CD4-positive, alpha-beta T cell (primary cell): ENCODE data around the gene CCDC174. TPM values are rescaled to one million over a fixed set of nuclear protein-coding genes. Genes with fewer than 3 reads are reported as not detected.

ENCODE experiments used
- ATAC-seq: fragments of 200-7000 bp; cut with Tn5 transposase; one replicate; pipeline ENCODE4 v1.10.0; 2022; ENCODE audit warnings: mild to moderate bottlenecking; ENCODE audit not compliant: poor library complexity
- CTCF ChIA-PET: fragments of 350-600 bp; sonication (Branson Sonifier 250); formaldehyde crosslinking; loops from one replicate; lab custom pipeline; 2021; ENCODE audit warnings: antibody characterized with exemption, inconsistent platforms; lab: Charles Lee
- POLR2A ChIA-PET: fragments of 350-600 bp; sonication (Branson Sonifier 250); formaldehyde crosslinking; loops from one replicate; lab custom pipeline; 2021; ENCODE audit warnings: antibody characterized with exemption, inconsistent platforms; lab: Charles Lee
- DNase-seq, 14 experiments: peaks; one replicate each; pipeline ENCODE4 v3.0.0-alpha.2; 2013 to 2020; ENCODE audit warnings: mixed read lengths in 2 of 14
- H3K27ac ChIP-seq, 2 donors: one replicate each; pipeline versions ENCODE4 v1.5.1 to v1.7.0; 2013; ENCODE audit warnings: low read length in 2 of 2, low read depth in 1 of 2, mild to moderate bottlenecking in 1 of 2
- H3K27me3 ChIP-seq, 2 experiments: 1 replicate in 1 of 2; 2 replicates in 1 of 2; pipeline versions ENCODE4 v1.6.1 to v1.7.0; 2013; ENCODE audit warnings: low read length in 2 of 2, control low read depth in 1 of 2, mild to moderate bottlenecking in 1 of 2, moderate library complexity in 1 of 2; ENCODE audit not compliant: insufficient read depth in 2 of 2, control insufficient read depth in 1 of 2
- H3K36me3 ChIP-seq: one replicate; pipeline ENCODE4 v1.6.1; 2013; ENCODE audit warnings: low read length, control low read depth; ENCODE audit not compliant: insufficient read depth
- H3K4me1 ChIP-seq: one replicate; pipeline ENCODE4 v1.6.1; 2013; ENCODE audit warnings: low read length, control low read depth; ENCODE audit not compliant: insufficient read depth
- H3K4me3 ChIP-seq: one replicate; pipeline ENCODE4 v1.5.1; 2013; ENCODE audit warnings: mild to moderate bottlenecking, low read length, moderate library complexity
- H3K9me3 ChIP-seq, 2 experiments: 1 replicate in 1 of 2; 2 replicates in 1 of 2; pipeline versions ENCODE4 v1.6.1 to v1.7.0; 2013; ENCODE audit warnings: low read length in 2 of 2, mild to moderate bottlenecking in 2 of 2, control low read depth in 1 of 2, moderate library complexity in 1 of 2; ENCODE audit not compliant: control insufficient read depth in 1 of 2, insufficient read depth in 1 of 2
- H3K27ac Mint-ChIP-seq: one replicate; pipeline ENCODE4 v1.8.0; 2020; ENCODE audit warnings: mixed read lengths
- H3K27me3 Mint-ChIP-seq: one replicate; pipeline ENCODE4 v1.8.0; 2021; ENCODE audit warnings: mixed read lengths
- H3K36me3 Mint-ChIP-seq: one replicate; pipeline ENCODE4 v1.8.0; 2021; ENCODE audit warnings: low read depth, mixed read lengths
- H3K4me1 Mint-ChIP-seq: one replicate; pipeline ENCODE4 v1.8.0; 2021; ENCODE audit warnings: low read depth, mixed read lengths
- H3K4me3 Mint-ChIP-seq: one replicate; pipeline ENCODE4 v1.8.0; 2020; ENCODE audit warnings: mild to moderate bottlenecking, mixed read lengths
- H3K9me3 Mint-ChIP-seq: one replicate; pipeline ENCODE4 v1.8.0; 2020; ENCODE audit warnings: mixed read lengths
- CTCF ChIP-seq: fragments of 200-600 bp; IDR thresholded peaks from one replicate; pipeline ENCODE4 v1.8.0; 2022; ENCODE audit warnings: antibody characterized with exemption, mild to moderate bottlenecking
- intact Hi-C, 2 experiments: fragments of 100-400 bp; cut with DNase I in 1 of 2; cut with micrococcal nuclease in 1 of 2; formaldehyde crosslinking; loops; one replicate each; pipeline versions ENCODE4 v1.15.1 to v1.9.0; 2023 to 2025; cut with DNase I, micrococcal nuclease
- total RNA-seq, 174 experiments: library from RNA in 2 of 174; stranded (reverse) in 2 of 174; gene quantifications; one replicate each; pipeline ENCODE4 v1.2.3 and lab custom pipeline; 2021 to 2026

The CCDC174 gene
- total RNA-seq, 2 experiments from 2014 or later, result 32.9 to 37.5 TPM

GRCh38 chr3:14616606-14617507 is 34.7 kb upstream of the CCDC174 start:
- Histone ChIP-seq H3K4me3 (no peak overlapping the region), H3K9me3 (peaks cover 0 to 3% of the 10 kb centered on the region in 2 experiments), H3K4me1 (no peaks in the 10 kb centered on the region), H3K36me3 (no peaks in the 10 kb centered on the region), H3K27ac (no peak overlapping the region), H3K27me3 (peaks cover 6 to 8% of the 10 kb centered on the region in 2 experiments)
- H3K36me3 Mint-ChIP-seq, result no peaks in the 10 kb centered on the region
- no peak overlapping the region for H3K27ac Mint-ChIP-seq
- H3K27me3 Mint-ChIP-seq, result peaks cover 47% of the 10 kb centered on the region
- no peak for DNase-seq
- ATAC-seq, result no peak
- intact Hi-C loops, result no loop called here
- ChIA-PET POLR2A (no interaction called here), CTCF (no interaction called here)
- no peak for TF ChIP-seq CTCF
- no peaks in the 10 kb centered on the region for H3K4me1 Mint-ChIP-seq
- no peak overlapping the region for H3K4me3 Mint-ChIP-seq
- H3K9me3 Mint-ChIP-seq, result no peaks in the 10 kb centered on the region

GRCh38 chr3:14617508-14618023 is 34.0 kb upstream of the CCDC174 start:
- no peak for DNase-seq
- TF ChIP-seq CTCF, result no peak
- H3K9me3 ChIP-seq, result peaks cover 0 to 3% of the 10 kb centered on the region in 2 experiments
- peaks cover 2 to 4% of the 10 kb centered on the region in 2 experiments for H3K27me3 ChIP-seq
- ATAC-seq, result no peak
- no peak overlapping the region for H3K27ac ChIP-seq
- no peaks in the 10 kb centered on the region for H3K9me3 Mint-ChIP-seq
- intact Hi-C loops, result no loop called here
- H3K4me1 ChIP-seq, result no peaks in the 10 kb centered on the region
- ChIA-PET POLR2A (no interaction called here), CTCF (no interaction called here)
- no peaks in the 10 kb centered on the region for H3K36me3 ChIP-seq
- no peak overlapping the region for H3K27ac Mint-ChIP-seq
- no peaks in the 10 kb centered on the region for H3K36me3 Mint-ChIP-seq
- no peak overlapping the region for H3K4me3 Mint-ChIP-seq
- peaks cover 40% of the 10 kb centered on the region for H3K27me3 Mint-ChIP-seq
- no peaks in the 10 kb centered on the region for H3K4me1 Mint-ChIP-seq
- H3K4me3 ChIP-seq, result no peak overlapping the region

- H3K27ac ChIP-seq, result no peak overlapping the region
- Mint-ChIP-seq H3K36me3 (no peaks in the 10 kb centered on the region), H3K27me3 (peaks cover 38% of the 10 kb centered on the region), H3K27ac (no peak overlapping the region), H3K4me3 (no peak overlapping the region), H3K4me1 (no peaks in the 10 kb centered on the region), H3K9me3 (no peaks in the 10 kb centered on the region)
- no peaks in the 10 kb centered on the region for H3K36me3 ChIP-seq
- H3K9me3 ChIP-seq, result peaks cover 0 to 3% of the 10 kb centered on the region in 2 experiments
- ChIA-PET POLR2A (no interaction called here), CTCF (no interaction called here)
- TF ChIP-seq CTCF, result no peak
- H3K4me1 ChIP-seq, result no peaks in the 10 kb centered on the region
- ATAC-seq (no peak), DNase-seq (no peak)
- no peak overlapping the region for H3K4me3 ChIP-seq
- intact Hi-C loops, result no loop called here
- peaks cover 2 to 4% of the 10 kb centered on the region in 2 experiments for H3K27me3 ChIP-seq
Observed at GRCh38 chr3:14619605-14620004, 32.0 kb upstream of the CCDC174 start.
